Measurements from ENCODE around the gene GALR3.

DNA sequence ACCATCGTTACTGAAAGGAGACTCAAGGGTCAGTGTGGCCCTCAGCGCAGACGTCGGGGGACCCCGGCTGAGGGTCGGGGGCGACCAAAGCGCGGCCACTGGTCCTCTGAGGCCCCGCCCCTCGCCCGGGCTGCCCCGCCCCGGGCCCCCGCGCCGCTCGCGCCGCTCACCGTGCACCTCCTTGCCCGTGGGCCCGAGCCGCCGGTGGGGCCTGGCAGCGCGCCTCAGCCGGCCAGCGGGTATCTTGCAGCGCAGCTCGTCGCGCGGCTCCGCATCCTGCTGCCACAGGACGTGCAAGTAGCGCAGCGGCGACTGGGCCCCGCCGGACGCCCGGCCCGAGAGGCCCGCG, 20.5 kb downstream of the GALR3 start:
- TF ChIP-seq, protein P1, sequence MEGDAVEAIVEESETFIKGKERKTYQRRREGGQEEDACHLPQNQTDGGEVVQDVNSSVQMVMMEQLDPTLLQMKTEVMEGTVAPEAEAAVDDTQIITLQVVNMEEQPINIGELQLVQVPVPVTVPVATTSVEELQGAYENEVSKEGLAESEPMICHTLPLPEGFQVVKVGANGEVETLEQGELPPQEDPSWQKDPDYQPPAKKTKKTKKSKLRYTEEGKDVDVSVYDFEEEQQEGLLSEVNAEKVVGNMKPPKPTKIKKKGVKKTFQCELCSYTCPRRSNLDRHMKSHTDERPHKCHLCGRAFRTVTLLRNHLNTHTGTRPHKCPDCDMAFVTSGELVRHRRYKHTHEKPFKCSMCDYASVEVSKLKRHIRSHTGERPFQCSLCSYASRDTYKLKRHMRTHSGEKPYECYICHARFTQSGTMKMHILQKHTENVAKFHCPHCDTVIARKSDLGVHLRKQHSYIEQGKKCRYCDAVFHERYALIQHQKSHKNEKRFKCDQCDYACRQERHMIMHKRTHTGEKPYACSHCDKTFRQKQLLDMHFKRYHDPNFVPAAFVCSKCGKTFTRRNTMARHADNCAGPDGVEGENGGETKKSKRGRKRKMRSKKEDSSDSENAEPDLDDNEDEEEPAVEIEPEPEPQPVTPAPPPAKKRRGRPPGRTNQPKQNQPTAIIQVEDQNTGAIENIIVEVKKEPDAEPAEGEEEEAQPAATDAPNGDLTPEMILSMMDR (IDR thresholded peaks at IDR 0.05; ENCODE audit: poor library complexity) = no peak
- TF ChIP-seq EZH2phosphoT487 (IDR thresholded peaks at IDR 0.05; ENCODE audit: low read depth, severe bottlenecking, unreplicated experiment) (no peak), EZH2 (IDR thresholded peaks at IDR 0.05; ENCODE audit: borderline replicate concordance) (no peak)
